Stimulated activated CD8-positive, alpha-beta memory T cell treated with anti-CD3 and anti-CD28 coated beads, Interleukin-7, amount 100 ng/mL, for 1 hour (primary cell): ENCODE data around the gene SATL1.
"Not testable (repeated sequence)": the region's sequence is repeated elsewhere in the genome, so short reads cannot be mapped to it uniquely, and the experiment has no call there.

Experiments used
- DNase-seq, 2 donors: peaks; one replicate each; pipeline ENCODE4 v3.0.0-alpha.2; 2020; ENCODE audit warnings: low read depth in 2 of 2

SATL1 gene

GRCh38 chrX:85111347-85111746, 132.2 kb downstream of the SATL1 start:
- no peak for DNase-seq

- DNase-seq, result no peak
Observed at GRCh38 chrX:85109235-85109634, 134.3 kb downstream of the SATL1 start.

- no peak for DNase-seq
Observed at GRCh38 chrX:85108165-85108564, 135.4 kb downstream of the SATL1 start.

DNA sequence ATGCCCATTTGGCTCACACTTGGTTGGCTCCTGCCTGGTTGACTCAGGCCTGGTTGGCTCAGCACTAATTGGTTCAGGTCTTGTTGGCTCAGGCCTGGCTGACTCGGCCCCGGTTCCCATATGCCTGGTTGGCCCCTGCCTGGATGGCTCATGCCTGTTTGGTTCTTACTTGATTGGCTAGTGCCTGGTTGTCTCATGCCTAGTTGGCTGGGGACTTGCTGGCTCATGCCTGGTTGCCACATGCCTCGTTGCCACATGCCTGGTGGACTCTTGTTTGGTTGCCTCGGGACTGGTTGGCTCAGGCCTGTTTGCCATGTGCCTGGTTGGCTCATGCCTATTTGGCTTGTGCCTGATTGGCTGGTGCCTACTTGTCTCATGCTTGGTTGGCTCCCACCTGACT, 136.2 kb downstream of the SATL1 start:
- DNase-seq, result no peak

DNA sequence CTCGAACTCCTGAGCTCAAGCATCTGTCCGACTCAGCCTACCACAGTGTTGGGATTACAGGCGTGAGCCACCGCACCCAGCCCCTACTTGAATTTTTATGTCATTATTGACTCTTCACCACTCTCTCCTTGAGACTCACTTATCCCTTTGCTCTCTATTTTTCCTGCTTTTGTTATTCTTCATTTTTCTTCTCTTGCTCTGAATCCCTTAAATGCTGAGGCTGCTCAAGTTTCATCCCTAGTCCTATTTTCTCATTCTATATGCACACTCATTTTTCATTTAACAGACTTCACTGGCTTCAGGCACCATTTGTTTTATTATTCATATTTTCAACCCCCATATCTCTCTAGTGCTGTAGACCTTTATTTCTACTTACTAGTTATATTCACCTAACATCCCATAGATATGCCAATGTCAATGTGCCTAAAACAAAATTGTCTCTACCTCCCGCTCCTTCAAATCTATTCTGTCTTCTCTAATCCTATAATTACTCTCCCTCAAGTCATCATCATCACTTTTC, 154.2 kb downstream of the SATL1 start:
- no peak for DNase-seq

GRCh38 chrX:85084770-85085393, 158.7 kb downstream of the SATL1 start:
- no peak for DNase-seq

- DNase-seq, result not testable (repeated sequence)
Observed at GRCh38 chrX:85077247-85077646, 166.3 kb downstream of the SATL1 start.

GRCh38 chrX:85065512-85066198, 177.9 kb downstream of the SATL1 start:
- no peak for DNase-seq

DNA sequence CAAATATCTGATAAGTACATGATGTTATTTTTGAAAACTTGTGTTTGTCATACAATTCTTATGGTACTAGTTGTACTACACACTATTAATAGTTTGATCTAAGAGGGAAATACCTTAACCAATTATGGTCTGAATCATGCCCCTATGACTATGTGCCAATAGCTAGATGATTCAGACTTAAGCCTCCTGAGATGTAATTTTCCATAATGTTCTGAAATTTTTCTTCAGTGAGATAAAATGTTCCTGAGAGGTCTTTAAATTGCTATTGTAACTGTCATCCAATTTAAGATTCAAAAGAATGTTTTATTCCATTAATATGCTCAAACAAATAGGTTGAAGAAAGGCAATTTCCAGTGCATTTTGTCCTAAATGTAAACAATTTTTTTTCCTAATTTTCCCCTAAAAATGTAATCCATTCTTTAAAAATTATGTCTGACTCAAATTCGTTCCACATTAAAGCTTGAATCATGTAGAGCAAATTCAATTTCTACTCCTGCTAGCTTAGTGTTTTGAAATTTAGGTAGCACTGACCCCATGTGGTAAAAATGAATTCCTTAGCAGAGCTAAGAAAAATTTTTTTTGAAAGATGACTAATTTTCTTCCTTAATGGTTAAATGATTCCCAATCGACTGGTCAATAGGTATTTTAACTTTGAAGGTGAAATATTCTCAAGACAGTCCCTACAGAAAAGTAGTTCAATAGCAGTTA, 190.8 kb downstream of the SATL1 start:
- no peak for DNase-seq

DNA sequence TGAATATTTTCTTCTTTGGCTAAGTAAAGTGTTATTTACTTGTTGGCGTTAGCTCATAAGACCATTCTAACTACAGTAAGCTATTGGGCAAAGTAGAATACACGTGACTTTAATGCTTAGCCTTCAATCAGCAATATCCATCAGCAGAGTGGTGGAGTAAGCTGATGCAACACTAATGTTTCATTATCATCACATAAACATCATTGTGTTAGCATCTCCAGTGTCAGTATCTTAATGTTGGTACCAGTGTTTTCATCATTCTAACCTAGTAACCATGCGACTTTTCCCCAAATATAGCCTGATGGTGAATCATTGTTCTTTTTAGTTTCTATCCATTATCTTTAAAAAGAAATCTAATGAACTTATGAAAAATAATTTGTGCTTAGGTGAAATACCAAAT, 191.4 kb downstream of the SATL1 start:
- DNase-seq, result no peak

DNA sequence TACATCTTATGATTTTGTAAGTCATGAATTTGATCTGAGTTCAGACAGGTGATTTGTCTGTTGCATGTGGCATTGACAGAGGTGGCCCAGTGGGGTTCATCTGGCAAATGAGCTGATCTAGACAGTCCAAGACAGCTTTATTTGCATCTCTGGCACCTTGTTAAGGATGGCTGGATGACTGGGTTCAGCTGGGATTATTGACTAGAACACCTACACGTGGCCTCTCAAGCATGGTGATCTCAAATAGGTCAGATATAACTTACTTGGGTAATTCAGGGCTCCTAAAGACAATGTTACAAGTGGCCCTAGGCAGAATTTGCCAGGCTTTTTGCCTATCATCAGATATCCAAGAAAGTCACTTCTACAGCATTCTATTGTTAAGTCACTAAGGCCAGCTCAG, 192.0 kb downstream of the SATL1 start:
- DNase-seq, result no peak
